Lower leg skin (tissue), 4 donors: ENCODE results near the gene SLC22A7. TPM values are rescaled to one million over a fixed set of nuclear protein-coding genes. Genes with fewer than 3 reads are reported as not detected.

Source experiments
- DNase-seq, 2 donors: peaks; one replicate each; pipeline ENCODE4 v3.0.0-alpha.2; 2019; ENCODE audit warnings: low spot score in 2 of 2
- H3K4me3 ChIP-seq: fragments of 200-600 bp; sonication (generic); 2 replicates; pipeline ENCODE4 v1.5.1; 2017; ENCODE audit warnings: mild to moderate bottlenecking, low read depth; ENCODE audit not compliant: poor library complexity, severe bottlenecking
- CTCF ChIP-seq, 3 donors: fragments of 450-650 bp; IDR thresholded peaks; one replicate each; pipeline ENCODE4 v1.5.1; 2016; ENCODE audit warnings: antibody characterized with exemption in 3 of 3, mild to moderate bottlenecking in 3 of 3, moderate library complexity in 2 of 3
- POLR2A ChIP-seq, 2 donors: fragments of 450-650 bp; IDR thresholded peaks; one replicate each; pipeline ENCODE4 v1.6.1; 2016 to 2017; ENCODE audit warnings: antibody characterized with exemption in 2 of 2, mild to moderate bottlenecking in 1 of 2, moderate library complexity in 1 of 2
- WGBS, 2 donors: methylation state at CpG; one replicate each; pipeline ENCODE4 v1.1.5; 2018; 5-methylcytosine and 5-hydroxymethylcytosine counted together
- intact Hi-C: fragments of 100-400 bp; cut with DNase I; formaldehyde crosslinking; loops from one replicate; pipeline ENCODE4 v1.15.0; 2023; ENCODE audit warnings: low total_unique reads
- total RNA-seq, 4 donors: library from RNA; depleted of rRNA; stranded (reverse); fragments of >200 nt; gene quantifications; one replicate each; pipeline ENCODE4 v1.1.0, GENCODE V29; 2016

SLC22A7 gene
- total RNA-seq, 4 donors from 2014 or later = not detected

- no peak for DNase-seq
- no peak overlapping the region for H3K4me3 ChIP-seq
- TF ChIP-seq POLR2A (IDR thresholded peaks at IDR 0.05) (no peak), CTCF (IDR thresholded peaks at IDR 0.05) (no peak)
- intact Hi-C loops = no loop called here
- WGBS, 2 donors = 66 to 78% methylated on average over 9 to 10 of the region's 10 CpGs
Measured at GRCh38 chr6:43286980-43287716, 10.9 kb upstream of the SLC22A7 start.

DNA sequence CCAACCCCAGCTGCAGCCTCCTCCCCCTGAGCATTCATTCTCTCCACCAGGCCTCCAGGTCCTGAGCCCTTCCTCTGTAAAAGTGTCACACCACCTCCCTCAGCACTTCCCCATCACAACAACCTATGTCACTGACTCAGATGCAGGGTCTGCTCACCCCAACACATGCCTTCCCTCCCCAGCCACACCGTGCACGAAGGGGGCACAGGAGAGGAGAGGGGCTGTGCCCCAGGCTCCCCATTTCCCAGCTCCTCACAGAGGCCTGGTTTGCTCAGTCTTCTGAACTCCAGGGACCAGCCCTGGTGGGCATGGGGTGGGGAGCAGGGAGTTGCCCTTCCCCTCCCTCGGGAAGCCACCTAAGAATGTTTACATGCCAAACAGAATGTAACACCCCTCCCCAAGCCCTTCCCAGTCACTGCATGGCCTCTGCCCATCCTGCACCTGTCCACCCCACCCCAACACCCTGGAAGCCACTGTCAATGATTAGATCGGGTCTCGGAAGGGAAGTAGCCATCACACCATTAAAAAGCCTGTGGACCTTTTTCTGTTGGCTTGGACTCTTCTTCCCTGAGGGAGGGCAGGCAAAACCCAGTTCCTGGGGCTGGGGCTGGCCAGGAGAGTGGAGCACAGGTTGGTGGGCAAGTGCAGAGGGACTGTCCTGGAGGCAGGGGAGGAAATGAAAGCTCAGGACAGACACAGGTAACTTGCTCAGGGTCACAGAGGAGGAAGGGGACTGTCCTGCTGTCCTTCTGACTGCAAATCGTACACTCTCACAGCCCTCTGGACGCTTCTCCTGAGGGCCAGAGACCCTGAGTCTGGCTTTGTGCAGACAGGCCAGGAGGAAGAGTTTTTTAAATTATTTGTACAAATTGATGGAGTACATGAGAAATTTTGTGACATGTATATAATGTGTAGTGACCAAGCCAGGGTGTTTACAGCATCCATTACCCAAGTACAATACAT is 10.1 kb upstream of the SLC22A7 start:
- DNase-seq = no peak
- no peak for TF ChIP-seq CTCF (IDR thresholded peaks at IDR 0.05)
- TF ChIP-seq POLR2A (IDR thresholded peaks at IDR 0.05) = no peak
- 76 to 80% methylated on average over 7 of the region's 7 CpGs for WGBS, 2 donors
- no peak overlapping the region for H3K4me3 ChIP-seq
- intact Hi-C loops = no loop called here

- WGBS, 2 donors = 63 to 69% methylated on average over 3 of the region's 3 CpGs
- intact Hi-C loops = no loop called here
- TF ChIP-seq POLR2A (IDR thresholded peaks at IDR 0.05) (no peak), CTCF (IDR thresholded peaks at IDR 0.05) (no peak)
- H3K4me3 ChIP-seq = no peak overlapping the region
- DNase-seq = no peak
Measured at GRCh38 chr6:43290339-43290904, 7.6 kb upstream of the SLC22A7 start.

GRCh38 chr6:43290905-43291355 is 7.1 kb upstream of the SLC22A7 start:
- no peak for DNase-seq
- WGBS, 2 donors = 81 to 86% methylated on average over 6 of the region's 6 CpGs
- H3K4me3 ChIP-seq = no peak overlapping the region
- intact Hi-C loops = no loop called here
- TF ChIP-seq POLR2A (IDR thresholded peaks at IDR 0.05) (no peak), CTCF (IDR thresholded peaks at IDR 0.05) (no peak)

DNA sequence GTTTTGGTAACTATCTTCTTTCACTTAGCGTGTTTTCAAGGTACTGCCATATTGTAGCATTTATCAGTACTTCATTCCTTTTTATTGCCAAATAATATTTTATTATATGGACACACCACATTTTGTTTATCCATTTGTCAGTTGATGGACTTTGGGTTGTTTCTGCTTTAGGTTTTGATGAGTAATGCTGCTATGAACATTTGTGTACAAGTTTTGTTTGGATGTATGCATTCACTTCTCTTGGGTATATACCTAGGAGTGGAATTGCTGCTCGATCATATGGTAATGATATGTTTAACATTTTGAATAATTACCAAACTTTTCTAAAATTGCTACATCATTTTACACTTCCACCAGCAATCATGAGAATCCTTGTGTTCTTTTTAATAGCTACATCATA is 6.4 kb upstream of the SLC22A7 start:
- TF ChIP-seq POLR2A (IDR thresholded peaks at IDR 0.05) = no peak
- no peak for TF ChIP-seq CTCF (IDR thresholded peaks at IDR 0.05)
- intact Hi-C loops = no loop called here
- WGBS, 2 donors = 86 to 96% methylated on average over 2 of the region's 2 CpGs

More for the DNA sequence above, 6.4 kb upstream of the SLC22A7 start:
- H3K4me3 ChIP-seq = no peak overlapping the region
- DNase-seq = no peak
